Activated CD4-positive, alpha-beta T cell treated with anti-CD3 and anti-CD28 coated beads, Interleukin-2, Interleukin-6, amounts not matched to agents 100 ng/mL and 50 ng/mL, durations not matched to agents 16 hours and 8 hours (primary cell): ENCODE measurements around the gene MT4.
A peak's percentile ranks its signal among the peaks of the same experiment; 100 is the strongest.
"Not testable (repeated sequence)": the region's sequence is repeated elsewhere in the genome, so short reads cannot be mapped to it uniquely, and the experiment has no call there.

Experiments
- DNase-seq: peaks from one replicate; pipeline ENCODE4 v3.0.0-alpha.2; 2020

MT4 gene

GRCh38 chr16:56559109-56559508, 5.8 kb upstream of the MT4 start:
- no peak for DNase-seq

- no peak for DNase-seq
Measured at GRCh38 chr16:56560447-56560846, 4.4 kb upstream of the MT4 start.

GRCh38 chr16:56561126-56561525, 3.7 kb upstream of the MT4 start:
- no peak for DNase-seq

DNA sequence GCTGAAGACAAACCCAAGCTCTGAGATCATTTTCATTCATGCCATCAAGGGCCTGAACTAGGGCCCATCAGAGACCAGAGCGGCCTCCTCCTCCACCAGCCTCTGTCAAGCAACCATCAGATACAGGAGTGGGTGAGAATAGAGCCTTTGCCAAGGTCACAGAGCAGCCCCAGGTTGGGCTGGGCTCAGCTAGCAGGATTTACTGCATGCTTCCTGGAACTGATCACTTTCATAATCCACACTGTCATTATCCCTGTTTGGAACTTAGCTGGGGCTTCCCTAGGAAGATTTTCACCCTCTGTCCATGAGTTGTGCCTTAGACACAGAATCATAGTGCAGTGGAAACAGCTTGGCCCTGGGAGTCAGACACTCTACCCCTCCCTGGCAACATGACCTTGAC, 5.1 kb downstream of the MT4 start:
- DNase-seq = no peak

- no peak for DNase-seq
Measured at GRCh38 chr16:56571525-56571924, 6.7 kb downstream of the MT4 start.

DNA sequence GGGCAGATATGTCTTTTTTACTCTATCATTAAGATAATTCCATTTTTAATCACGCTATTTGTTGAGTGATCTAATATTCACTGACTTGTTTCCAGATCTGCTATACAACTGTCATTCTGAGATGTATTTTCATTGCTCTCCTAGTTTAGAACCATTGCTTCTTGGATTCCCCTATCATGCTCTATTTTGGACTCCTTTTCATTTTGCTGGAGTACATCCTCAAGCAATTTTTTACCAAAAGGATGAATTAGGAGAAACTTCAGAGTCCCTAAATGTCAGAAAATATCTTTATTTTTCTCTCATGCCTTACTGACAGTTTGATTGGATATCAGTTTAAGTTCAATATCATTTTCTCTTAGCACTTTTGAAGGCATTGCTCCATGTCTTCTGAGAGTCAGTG, 9.8 kb downstream of the MT4 start:
- no peak for DNase-seq

DNA sequence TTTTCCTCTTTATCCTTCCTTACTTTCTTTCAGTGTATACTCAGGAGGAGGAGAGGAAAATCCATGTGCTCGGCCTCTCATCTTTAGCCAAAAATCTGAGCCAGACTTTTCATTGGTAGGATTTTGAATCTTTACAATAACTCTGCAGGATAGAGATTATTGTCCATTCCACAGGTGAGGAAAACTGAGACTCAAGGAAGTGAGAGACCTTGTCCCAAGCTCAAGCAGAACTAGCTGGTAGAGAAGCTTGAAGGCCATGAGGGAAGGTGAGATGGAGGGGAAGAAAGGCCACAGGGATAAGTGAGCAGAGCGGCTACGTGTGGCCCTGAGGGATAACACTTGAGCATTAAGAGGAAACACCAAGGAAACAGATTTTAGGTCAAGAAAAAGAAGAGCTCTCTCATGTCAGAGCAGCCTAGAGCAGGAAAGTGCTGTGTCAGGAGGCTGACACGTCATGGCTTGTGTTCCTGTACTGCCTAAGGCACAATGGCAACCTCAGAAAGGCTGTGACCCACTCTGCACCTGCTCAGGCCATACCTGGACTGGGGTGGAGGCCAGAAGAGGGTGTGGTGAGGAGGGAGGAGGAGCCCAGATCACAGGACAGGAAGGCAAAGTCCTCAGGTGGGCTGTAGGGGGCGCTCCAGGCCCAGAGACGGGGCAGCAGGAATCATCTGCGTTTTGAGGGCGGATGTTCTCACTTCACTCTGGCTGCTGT, 11.9 kb downstream of the MT4 start:
- peak; percentile 92 for DNase-seq

DNA sequence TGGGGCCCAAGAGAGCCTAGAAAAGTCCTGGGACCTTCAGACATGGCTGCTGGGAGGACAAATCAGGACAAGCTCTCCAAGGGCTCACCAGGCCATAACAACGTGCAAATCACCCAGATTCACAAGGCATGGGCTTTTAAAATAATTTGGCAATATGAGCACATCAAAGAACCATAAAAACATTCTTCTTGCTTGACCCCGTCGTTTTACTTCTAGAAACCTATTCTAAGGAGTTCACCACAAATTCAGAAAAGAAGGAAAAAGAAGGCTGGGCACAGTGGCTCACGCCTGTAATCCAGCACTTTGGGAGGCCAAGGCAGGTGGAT, 12.4 kb downstream of the MT4 start:
- no peak for DNase-seq

GRCh38 chr16:56580391-56581048, 15.6 kb downstream of the MT4 start:
- DNase-seq = no peak

- not testable (repeated sequence) for DNase-seq
Measured at GRCh38 chr16:56582911-56583310, 18.0 kb downstream of the MT4 start.

- DNase-seq = no peak
Measured at GRCh38 chr16:56583351-56584168, 18.7 kb downstream of the MT4 start.

DNA sequence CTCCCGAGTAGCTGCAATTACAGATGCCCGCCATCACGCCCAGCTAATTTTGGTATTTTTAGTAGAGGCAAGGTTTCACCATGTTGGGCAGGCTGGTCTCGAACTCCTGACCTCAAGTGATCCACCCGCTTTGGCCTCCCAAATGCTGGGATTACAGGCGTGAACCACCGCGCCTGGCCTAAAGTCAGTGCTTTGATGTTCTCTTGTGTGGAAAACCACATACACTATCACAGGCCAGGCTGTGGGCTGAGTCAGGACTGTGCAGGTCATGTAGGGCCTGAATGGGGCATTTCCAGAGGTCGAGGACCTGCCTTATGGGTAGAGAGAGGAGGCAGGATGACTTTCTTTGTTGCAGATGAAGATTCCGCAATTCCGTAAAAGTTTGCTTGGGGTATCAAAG, 19.4 kb downstream of the MT4 start:
- DNase-seq = no peak

DNA sequence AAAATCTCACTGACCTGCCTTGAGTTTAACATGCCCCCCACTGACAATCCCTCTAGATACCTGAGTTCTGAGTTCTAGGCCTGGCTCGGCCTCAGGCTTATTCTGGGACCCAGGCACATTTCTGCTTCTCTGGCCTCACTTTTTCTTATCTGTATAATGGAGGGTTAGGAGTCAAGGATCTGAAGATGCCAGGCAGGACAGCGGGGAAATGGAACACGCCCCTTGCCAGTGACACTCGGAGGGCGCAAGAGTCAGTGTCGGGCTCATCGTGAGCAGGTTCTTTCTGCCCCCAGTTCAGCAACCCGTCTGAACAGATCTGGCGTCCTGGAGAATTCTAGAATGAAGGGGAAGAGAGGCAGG, 23.9 kb downstream of the MT4 start:
- no peak for DNase-seq

DNA sequence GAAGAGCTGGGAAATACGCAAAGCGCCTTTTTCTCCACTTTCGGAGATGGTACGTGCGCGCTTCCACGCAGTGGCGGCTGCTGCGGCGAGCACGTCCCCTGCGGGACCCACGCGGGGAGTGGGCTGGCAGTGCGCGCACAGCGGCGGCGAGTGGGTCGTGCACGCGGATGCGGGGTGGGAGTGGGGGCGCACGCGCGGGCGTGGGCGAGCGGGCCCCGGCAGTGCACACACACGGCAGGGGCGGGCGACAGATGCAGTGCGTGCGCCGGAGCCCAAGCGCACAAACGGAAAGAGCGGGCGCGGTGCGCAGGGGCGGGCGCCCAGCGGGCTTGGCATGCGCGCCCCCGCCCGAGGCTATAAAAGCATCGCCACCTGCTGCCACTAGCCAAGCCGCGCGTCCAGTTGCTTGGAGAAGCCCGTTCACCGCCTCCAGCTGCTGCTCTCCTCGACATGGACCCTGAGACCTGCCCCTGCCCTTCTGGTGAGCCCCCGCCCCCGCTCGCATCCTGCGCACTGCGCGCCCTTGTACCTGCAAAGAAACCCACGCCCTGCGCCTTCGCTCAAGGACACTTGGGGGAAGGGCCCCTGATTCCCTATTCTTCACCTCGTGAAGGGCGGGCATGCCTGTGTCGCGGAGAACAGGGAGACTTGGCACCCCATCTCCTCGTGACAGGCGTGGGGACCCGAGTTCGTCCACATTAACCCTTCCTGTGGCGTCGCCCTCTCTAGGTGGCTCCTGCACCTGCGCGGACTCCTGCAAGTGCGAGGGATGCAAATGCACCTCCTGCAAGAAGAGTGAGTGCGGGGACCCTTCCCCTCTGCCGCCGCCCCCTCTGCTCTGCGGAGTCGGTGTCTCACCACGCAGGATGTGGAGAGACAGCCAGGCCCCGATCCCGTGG, 24.5 kb downstream of the MT4 start, which contains the start of gene MT3:
Gene MT3 (plus strand): TSS at position 388 of the 899 bp plus-strand sequence. CDS start 63 bp downstream, at position 451.
- no peak for DNase-seq

- DNase-seq = no peak
Measured at GRCh38 chr16:56591377-56592060, 26.6 kb downstream of the MT4 start.

DNA sequence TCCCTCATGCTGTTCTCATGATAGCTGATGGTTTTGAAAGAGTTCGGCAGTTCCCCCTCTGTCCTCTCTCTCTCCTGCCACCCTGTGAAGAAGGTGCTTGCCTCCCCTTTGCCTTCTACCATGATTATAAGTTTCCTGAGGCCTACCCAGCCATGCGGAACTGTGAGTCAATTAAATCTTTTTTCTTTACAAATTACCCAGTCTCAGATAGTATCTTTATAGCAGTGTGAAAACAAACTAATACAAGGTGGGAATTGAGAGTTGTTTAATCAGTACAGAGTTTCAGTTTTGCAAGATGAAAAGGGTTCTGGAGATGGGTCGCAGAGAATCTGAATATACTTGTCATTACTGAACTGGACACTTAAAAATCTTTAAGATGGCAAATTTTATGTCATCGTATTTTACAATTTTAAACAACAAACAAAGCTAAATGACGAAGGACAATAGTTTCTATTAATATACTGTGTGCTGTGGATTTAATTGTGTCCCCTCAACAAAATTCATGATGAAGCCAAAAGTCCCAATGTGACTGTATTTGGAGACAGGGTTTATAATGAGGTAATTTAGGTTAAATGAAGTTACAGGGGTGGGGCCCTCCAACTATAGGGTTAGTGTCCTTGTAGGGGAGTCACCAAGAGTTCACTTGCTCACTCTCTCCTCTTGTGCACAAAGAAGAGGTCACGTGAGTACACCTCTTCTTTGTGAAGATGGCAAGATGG, 28.9 kb downstream of the MT4 start:
- DNase-seq = no peak

- DNase-seq = no peak
Measured at GRCh38 chr16:56594292-56594619, 29.4 kb downstream of the MT4 start.

DNA sequence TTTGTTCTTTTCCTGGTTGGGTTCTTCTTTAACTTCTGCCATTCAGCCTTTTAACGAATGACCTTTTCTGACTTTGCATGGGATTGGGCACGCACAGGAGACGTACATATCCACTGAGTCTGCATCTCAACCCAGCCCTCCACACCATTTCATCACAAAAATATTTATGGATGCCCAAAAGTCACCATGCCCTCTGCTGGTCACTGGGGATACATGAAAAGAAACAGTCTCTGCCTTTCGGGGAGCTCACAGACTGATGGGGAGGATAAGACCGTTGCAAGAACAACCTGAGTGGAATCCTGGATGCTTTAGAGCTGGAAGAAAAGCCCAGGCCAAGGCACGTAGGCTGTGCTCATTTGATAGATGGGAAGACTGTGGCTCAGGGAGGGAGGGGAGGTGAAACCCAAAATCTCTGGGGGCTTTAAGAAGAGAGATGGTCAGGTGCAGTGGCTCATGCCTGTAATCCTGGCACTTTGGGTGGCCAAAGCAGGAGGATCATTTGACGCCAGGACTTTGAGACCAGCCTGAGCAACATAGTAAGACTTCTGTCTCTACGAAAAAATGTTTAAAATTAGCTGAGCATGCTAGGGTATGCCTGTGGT, 35.6 kb downstream of the MT4 start:
- DNase-seq = peak; percentile 53

- no peak for DNase-seq
Measured at GRCh38 chr16:56601325-56601724, 36.5 kb downstream of the MT4 start.

DNA sequence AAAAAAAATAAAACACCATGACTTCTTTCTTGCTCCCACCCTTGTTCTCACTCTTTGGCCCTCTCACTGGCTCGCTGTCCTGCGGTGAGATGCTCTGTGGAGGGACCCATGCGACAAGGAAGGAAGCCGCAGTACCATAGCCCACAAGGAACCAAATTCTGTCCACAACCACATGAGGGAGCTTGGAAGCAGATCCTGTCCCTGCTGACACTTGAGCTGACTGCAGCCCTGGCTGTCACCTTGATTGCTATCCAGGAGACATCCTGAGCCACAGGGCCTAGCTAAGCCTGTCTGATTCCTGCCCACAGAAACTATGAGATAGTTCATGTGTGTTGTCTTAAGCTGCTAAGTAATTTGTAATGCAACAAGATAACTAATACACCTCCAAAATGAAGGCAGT, 38.7 kb downstream of the MT4 start:
- DNase-seq = no peak

GRCh38 chr16:56604966-56605365, 40.1 kb downstream of the MT4 start:
- no peak for DNase-seq
